Ishikawa (cell line): ENCODE data around the gene SYT8.

Experiments used
- CEBPB ChIP-seq: IDR thresholded peaks from 2 replicates; pipeline ENCODE4 v1.6.1; 2012
- CREB1 ChIP-seq: IDR thresholded peaks from 2 replicates; pipeline ENCODE4 v1.6.1; 2012; ENCODE audit warnings: low read depth
- EGR1 ChIP-seq: IDR thresholded peaks from 2 replicates; pipeline ENCODE4 v1.6.1; 2012
- EP300 ChIP-seq: IDR thresholded peaks from 2 replicates; pipeline ENCODE4 v1.6.1; 2012; ENCODE audit warnings: borderline replicate concordance
- FOXM1 ChIP-seq: IDR thresholded peaks from 2 replicates; pipeline ENCODE4 v1.6.1; 2012; ENCODE audit warnings: low read depth, borderline replicate concordance
- NFIC ChIP-seq: IDR thresholded peaks from 2 replicates; pipeline ENCODE4 v1.6.1; 2012
- RAD21 ChIP-seq: IDR thresholded peaks from 2 replicates; pipeline ENCODE4 v1.6.1; 2012; ENCODE audit warnings: low read depth
- TAF1 ChIP-seq: IDR thresholded peaks from 2 replicates; pipeline ENCODE4 v1.6.1; 2012; ENCODE audit warnings: low read depth, mild to moderate bottlenecking
- TCF12 ChIP-seq: IDR thresholded peaks from 2 replicates; pipeline ENCODE4 v1.6.1; 2012; ENCODE audit warnings: low read depth
- TEAD4 ChIP-seq: IDR thresholded peaks from 2 replicates; pipeline ENCODE4 v1.6.1; 2012
- YY1 ChIP-seq: IDR thresholded peaks from 2 replicates; pipeline ENCODE4 v1.6.1; 2012; ENCODE audit warnings: low read depth
- ZBTB7A ChIP-seq: IDR thresholded peaks from 2 replicates; pipeline ENCODE4 v1.6.1; 2012; ENCODE audit warnings: low read depth
- TF ChIP-seq, protein P1 (sequence below): IDR thresholded peaks from 2 replicates; pipeline ENCODE4 v1.6.1; 2012; ENCODE audit warnings: low read depth, mild to moderate bottlenecking
- TF ChIP-seq, protein P2 (sequence below): IDR thresholded peaks from 2 replicates; pipeline ENCODE4 v1.6.1; 2012

GRCh38 chr11:1852271-1852876 lies 17.6 kb downstream of the SYT8 start:
- no peak for TF ChIP-seq EGR1
- no peak for TF ChIP-seq TAF1
- TF ChIP-seq CREB1, result no peak
- TF ChIP-seq EP300, result no peak
- TF ChIP-seq CEBPB, result no peak
- no peak for TF ChIP-seq TEAD4
- no peak for TF ChIP-seq ZBTB7A
- no peak for TF ChIP-seq TCF12
- TF ChIP-seq, protein P1, sequence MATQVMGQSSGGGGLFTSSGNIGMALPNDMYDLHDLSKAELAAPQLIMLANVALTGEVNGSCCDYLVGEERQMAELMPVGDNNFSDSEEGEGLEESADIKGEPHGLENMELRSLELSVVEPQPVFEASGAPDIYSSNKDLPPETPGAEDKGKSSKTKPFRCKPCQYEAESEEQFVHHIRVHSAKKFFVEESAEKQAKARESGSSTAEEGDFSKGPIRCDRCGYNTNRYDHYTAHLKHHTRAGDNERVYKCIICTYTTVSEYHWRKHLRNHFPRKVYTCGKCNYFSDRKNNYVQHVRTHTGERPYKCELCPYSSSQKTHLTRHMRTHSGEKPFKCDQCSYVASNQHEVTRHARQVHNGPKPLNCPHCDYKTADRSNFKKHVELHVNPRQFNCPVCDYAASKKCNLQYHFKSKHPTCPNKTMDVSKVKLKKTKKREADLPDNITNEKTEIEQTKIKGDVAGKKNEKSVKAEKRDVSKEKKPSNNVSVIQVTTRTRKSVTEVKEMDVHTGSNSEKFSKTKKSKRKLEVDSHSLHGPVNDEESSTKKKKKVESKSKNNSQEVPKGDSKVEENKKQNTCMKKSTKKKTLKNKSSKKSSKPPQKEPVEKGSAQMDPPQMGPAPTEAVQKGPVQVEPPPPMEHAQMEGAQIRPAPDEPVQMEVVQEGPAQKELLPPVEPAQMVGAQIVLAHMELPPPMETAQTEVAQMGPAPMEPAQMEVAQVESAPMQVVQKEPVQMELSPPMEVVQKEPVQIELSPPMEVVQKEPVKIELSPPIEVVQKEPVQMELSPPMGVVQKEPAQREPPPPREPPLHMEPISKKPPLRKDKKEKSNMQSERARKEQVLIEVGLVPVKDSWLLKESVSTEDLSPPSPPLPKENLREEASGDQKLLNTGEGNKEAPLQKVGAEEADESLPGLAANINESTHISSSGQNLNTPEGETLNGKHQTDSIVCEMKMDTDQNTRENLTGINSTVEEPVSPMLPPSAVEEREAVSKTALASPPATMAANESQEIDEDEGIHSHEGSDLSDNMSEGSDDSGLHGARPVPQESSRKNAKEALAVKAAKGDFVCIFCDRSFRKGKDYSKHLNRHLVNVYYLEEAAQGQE, result no peak
- TF ChIP-seq, protein P2, sequence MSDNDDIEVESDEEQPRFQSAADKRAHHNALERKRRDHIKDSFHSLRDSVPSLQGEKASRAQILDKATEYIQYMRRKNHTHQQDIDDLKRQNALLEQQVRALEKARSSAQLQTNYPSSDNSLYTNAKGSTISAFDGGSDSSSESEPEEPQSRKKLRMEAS, result no peak
- TF ChIP-seq NFIC, result no peak
- TF ChIP-seq FOXM1, result no peak
- no peak for TF ChIP-seq YY1
- no peak for TF ChIP-seq RAD21
